Femur (tissue), 1 donor: ENCODE measurements around the gene OSBPL10.
A peak's percentile ranks its signal among the peaks of the same experiment; 100 is the strongest.

Experiments
- DNase-seq: peaks from one replicate; pipeline ENCODE4 v3.0.0-alpha.2; 2017

The OSBPL10 gene

DNA sequence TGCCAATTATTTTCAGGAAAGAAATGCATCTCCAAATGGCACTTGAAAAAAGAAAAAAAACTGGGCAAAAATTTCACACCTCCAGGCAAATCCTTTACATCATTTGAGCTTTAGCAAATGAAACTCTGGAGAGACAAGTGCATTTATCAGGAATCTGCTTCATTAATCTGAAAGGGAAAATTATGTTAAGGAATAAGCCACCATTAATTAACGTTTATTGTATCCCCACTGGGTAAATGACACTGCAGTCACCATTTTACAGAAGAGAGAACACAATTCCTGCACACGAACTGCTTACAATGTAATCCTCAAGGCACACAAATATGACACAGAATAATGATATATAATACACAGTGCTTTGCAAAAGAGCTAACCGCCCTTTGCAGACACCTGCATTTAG is 217.3 kb downstream of the OSBPL10 start:
- DNase-seq, result no peak

DNA sequence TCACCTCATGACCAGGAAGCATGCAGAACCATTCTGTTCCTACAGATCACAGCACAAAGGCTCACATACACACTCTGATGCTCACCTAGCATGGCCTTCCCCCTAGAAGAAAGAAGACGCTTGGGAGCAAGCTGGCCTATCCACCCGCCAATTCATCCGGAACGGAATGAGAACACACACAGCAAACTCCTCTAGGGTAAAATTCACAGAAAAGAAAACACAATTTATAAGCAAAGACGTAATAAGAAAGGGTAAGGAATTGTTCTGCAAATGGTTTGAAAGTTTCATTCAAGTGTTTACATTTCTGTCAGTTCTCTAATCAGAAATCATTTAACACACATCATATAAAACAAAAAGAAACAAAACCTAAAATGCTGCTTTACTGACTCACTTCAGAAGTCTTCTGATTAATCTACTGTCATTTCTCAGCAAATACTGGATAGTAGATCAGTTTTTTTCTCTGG is 218.1 kb downstream of the OSBPL10 start:
- DNase-seq, result no peak

DNA sequence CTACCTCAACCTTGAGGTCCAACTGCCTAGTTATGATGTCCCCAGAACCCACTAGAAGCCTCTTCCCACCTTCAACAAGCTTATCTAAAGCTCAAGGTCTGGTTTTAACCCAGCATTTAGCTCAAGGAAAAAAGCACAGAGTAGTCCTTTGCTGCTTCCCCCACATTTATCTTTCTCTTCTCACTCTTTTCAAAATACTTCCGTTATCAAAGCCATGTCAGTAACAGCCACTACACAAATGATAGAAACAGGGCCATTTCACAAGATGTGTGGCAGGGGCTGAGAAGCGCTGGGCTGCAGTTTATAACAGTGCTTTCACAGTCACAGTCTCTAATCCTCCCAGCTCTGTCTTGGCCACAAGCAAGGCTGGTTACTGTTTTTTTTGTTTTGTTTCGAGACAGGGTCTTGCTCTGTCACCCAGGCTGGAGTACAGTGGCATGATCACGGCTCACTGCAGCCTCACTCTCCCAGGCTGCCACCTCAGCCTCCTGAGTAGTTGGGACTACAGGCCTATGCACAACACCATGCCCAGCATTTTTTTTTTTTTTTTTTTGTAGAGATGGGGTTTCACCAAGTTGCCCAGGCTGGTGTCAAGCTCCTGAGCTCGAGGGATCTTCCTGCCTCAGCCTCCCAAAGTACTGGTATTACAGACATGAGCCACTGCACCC is 218.8 kb downstream of the OSBPL10 start:
- DNase-seq, result no peak

DNA sequence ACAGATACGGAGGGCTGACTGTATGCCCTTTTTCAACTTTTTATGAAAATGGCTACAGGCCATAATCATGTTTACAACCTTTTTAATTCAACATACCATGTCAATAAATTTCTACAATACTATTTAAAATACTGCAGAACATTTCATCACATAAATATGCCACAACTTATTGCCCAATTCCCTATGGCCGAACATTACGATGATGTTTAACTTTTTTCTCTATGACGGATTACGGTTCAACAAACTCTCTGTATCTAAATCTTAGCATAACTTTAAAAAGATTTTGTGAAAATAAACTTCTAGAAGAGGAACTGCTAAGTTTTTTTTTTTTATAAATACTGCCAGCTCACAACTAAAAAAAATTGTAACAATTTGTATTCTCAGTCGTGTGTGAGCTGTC is 220.4 kb downstream of the OSBPL10 start:
- no peak for DNase-seq

DNA sequence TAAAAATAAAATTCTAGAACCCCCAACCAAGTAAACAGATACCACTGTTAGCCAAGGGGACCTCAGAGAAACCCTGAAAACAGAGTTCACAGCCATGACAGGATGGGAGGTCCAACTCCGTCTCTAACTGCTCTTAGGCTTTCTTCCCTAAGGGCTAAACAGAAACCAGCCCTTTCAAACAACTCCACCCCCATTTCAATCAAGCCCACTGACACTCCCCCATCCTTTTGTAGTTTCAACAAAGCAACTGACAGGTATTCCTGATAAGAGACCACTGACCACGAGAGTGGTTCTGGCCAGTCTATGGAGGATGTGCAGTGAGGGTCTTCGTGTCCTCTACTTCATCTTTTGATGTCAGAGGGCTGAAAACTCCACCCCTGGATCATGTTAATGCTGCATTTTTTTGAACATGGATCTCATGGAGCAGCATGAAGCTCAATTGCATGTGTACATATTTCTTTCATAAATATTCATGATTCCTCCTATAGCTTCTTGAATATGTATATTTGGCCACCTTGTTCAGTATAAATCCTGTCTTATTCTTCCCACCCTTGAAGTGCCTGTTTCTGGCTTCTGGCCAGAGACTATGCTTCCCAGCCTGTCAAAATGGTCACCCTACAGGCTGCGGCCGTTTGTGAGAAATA is 222.6 kb downstream of the OSBPL10 start:
- DNase-seq, result no peak

DNA sequence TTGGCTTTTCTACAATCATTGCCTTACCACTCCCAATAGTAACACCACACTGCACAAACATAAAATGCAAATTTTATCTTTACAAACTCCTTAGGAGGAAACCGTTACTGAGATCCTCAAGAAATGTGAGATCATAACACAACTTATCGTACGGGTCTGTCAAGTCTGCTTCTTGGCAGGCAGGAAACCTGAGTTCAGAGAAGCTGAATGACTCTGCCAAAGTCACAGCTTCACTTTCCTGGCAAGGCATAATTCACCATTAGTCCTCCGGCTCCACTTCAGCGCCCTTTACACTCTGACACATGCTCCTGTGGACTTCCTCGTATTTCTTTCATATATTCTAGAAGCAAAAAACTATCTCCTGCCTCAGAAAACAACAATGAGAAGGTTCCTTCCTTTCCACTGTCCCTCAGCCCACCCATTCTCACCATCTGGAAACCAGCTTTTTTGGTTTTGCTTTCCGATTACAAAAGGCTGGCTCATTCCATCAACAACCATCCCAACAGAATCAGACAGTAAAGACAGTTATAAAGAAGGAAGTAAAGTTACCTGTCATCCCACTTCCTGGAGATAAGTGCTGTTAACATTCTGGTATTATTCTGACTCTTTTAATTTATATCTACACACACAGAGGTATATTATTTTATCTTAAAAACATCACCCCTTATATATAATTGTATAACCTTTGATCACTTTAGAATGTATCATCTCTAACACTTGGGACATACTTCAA is 225.0 kb downstream of the OSBPL10 start:
- DNase-seq, result no peak

DNA sequence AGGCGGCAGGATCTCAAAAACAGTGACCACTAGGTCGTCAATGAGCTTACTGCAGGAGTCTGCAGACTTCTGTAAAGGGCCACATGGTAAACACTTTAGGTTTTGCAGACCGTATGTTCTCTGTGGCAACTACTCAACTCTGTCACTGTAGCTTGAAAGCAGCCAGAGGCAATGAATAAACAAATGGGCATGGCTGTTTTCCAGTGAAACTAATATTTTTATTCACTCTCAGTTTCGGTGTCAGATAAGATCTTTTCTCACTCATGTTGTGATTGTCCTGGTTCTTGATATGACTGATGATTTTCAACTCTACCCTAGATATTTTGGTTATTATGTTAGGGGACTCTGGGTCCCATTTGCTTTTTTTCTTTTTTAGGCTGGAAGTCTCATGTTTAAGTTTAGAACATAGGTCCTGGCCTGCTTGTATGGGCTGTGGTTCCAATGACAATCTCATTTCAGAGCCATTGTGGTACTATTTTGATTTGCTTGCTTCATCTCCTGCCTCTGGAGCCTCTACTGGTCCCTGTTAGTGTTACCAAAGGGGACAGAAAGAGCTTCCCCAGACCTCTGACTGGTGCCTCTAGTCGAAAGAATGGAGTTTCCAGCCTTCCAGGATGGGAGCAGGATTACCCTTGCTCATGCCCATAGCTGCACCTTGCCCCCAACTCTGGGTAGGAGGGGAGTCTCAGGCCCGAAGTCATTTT is 226.3 kb downstream of the OSBPL10 start:
- DNase-seq, result no peak

DNA sequence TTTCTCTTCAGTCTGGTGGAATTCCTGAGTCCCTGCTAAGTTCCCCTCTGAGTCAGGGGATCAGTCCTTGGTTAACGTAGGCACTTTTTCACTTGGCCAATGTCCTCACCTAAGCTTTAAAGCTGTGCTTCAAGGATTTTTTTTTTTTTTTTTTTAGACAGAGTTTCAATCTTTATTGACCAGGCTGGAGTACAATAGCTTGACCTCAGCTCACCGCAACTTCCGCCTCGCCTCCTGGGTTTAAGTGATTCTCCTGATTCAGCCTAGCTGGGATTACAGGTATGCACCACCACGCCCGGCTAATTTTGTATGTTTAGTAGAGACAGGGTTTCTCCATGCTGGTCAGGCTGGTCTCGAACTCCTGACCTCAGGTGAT is 228.0 kb downstream of the OSBPL10 start:
- DNase-seq, result no peak

DNA sequence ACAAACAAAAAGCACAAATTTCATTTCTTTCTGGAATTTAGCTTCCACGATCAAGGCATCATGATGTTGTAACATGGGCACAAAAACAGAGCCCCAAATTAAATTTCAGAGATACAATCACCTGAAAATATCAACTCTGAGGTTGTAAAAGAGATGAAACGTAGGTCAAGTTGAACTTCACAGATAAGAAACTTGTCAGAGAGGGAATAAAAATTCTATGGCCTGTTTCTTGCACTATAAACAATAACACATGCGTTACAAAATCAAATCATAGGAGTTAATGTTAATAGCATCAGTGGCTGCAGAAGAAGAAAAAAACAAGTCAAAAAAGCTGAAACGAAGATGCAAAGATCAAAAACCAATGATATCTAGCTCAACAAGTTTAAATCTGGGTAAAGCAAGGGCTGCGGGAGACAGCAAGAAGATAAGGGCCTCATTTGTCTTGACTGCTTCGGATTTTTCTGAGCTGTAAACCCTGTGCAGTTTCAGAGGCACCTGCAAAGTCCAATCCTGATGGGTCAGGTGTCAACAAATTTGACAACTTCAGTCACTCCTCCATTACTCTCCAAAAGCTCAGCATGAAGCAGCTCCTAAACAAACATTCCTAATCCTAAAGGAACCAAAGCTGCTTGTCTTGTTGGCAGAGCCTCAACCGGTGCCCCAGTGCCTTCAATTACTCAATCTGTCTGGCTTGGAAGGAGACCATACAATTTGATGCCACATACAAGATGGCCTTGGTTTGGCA is 228.6 kb downstream of the OSBPL10 start:
- no peak for DNase-seq

DNA sequence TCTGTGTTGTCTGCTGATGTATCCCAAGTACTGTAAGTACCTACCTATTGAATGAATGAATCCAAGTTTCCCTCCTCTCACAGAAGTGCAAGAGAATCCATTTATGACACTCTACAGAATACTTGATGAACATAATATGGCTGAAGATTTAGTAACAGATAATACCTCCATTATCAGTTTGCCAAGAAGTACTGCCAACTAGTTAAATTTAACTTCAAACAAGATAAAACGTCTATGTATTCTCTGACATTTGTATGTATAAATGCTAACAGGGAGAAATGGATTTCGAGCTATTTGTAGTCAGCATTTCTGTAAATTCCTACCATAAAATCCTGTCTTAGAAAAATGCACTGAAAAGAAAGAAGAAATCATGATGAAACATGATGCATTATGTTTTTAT is 230.7 kb downstream of the OSBPL10 start:
- DNase-seq, result no peak

DNA sequence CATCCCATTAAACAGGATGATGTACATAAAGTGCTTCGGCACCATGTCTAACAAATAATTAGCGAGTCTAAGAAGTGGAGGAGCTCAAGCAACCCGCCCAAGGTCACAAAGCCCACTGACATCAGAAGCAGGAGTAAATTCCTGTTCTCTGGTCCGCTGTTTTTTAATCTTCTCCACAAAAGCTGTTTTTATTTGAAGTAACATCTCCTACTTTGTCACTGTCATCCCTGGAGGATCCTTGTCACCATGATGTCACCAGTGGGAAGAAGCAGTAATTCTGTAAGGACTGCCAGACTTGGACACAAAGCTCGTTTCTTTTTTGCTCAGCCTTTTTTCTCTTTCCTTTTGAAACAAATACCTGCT is 232.1 kb downstream of the OSBPL10 start:
- DNase-seq, result no peak

DNA sequence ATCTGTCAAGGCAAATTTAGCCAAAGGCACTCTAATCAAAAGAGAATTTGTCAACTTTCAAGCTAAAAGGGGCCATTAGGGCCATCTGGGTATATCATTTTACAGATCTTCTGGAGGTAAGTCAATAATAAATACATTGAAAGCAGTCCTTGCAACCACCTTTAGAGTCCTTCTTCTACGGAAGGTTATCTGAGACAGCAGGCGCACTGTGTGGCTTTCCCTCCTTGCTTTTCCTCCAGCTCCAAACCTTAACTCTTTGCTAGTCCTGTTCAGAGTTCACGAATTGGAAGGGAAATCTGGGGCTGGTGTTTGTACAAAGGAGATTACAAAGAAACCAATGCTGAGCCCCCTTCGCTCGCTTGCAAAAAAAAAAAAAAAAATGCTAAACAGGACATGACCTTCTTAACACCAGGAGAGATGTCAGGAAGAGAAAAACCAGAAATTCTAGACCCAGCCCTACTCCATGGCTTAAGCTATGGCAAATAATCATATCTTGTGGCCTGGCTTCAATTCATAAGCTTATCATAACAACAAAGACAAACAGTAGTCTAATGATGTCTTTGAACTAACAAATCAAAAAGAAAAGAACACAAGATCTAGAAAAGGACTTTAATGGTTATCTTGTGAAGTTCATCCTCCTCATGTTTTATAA is 232.7 kb downstream of the OSBPL10 start:
- no peak for DNase-seq

DNA sequence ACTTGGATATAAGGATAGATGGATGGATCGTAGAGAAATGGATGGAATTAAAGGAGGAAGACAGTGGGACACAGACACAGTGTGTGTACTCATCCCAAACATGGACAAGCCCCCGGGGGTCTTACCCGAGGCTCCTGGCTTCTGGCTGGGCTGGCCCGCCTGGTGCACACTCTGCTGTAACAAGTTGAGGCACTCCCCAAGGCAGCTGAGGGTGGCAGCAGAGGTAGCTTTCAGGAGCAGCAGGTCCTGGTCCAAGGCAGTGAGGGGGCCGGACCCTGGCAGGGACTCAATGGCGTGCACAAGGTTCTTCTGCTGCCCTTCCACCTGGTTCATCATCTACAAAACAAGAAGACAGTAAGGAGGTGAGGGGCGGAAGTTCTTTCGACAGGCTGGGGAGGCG is 233.3 kb downstream of the OSBPL10 start:
- no peak for DNase-seq

DNA sequence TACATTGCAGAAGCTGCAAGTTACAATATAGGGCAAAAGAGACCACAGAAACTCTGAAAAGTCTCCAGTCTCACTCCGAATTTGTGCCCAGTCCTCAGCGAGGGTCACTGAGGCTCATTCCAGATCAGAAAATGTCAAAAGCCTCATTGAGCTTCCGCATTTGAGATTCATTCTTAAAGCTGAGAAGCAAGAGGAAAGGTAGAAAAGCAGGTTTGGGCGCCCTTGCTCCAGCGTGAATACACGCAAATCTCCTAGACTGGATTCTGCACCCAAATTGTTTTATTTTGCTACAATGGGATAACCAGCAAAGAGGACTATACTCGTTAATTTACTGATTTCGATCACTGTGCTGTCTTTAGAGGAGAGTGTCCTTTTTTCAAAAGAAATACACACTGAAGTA is 236.1 kb downstream of the OSBPL10 start:
- no peak for DNase-seq

DNA sequence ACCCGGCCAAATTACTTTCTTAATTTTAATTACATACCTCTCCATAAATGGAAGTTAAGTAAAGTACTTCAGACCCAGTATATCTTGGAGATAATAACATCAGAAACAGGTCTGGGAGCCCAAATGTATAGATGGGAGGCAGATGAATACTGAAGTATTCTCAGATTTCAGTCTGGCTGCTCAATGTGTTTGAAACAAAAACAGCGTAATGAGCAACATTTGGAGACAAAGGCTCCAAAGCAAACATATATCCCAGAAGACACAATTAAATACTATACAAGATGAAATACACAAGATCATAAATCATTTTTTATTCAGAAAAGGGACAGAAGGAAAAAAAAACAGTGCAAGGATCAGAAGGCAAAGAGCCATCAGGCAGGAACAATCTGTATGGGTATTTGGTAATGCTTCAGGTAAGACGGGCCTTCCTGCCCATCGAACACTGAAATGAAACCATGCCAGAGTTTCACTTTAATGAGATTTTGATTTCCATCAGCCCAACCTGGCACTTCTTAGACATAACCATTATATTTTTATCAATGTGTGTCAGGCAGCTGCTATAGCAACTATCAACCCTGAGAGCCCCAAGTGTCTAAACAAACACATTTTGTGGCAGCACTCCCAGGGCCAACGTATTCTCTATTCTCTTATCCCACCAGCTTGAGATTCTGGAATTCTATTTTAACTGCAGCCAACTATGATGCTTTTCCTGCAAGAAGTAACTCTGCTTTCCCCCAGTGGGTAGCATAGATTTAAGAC is 237.6 kb downstream of the OSBPL10 start:
- no peak for DNase-seq

DNA sequence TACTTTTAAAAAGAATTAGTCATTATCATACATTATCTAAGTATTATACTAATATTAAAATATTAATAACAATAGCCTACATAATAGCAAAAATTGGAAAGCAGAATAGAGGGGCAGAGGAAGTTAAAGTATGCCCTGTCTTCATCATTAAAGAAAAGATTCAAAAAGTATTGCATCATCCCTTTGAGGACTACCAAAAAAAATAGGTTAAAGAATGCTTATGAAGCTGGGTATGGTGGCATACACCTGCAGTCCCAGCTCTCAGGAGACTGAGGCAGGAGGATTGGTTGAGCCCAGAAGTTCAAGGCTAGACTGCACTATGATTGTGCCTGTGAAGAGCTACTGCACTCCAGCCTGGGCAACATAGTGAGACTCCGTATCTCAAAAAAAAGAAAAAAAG is 240.7 kb downstream of the OSBPL10 start:
- no peak for DNase-seq

DNA sequence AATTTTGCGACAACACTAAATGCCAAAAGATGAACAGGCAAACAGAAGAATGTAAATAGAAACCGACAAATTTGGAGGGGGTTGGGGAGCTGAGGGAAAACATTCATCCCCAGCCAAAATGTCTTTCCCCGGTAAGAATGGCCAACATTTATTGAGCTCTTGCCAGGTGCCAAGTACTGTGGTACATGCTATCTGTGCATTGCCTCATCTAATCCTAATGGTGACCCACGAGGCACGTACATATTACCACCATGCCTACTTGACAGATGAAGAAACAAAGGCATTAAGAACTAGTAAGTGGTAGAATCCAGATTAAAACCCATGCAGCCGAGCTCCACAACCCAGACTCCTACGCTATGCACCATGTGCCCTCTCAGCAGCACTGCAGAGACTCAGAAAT is 242.7 kb downstream of the OSBPL10 start:
- DNase-seq, result no peak

DNA sequence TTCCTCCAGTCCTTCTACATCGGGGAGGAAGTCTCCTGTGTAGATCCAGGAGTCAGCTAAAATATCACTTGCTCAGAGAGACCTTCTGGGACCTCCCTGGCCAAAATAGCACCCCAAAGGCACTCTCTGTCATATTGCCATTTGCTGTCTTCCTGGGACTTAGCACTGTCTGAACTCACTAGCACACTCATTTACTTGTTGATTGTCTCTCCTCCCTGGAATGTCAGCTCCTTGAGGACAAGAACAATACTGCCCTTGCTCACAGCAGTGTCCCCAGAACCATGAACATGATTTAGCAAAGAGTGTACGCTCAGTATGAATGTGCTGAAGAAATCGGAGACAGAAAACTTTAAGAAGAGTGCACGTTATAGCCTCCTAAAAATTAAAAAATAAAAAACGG is 245.4 kb downstream of the OSBPL10 start:
- DNase-seq, result no peak

DNA sequence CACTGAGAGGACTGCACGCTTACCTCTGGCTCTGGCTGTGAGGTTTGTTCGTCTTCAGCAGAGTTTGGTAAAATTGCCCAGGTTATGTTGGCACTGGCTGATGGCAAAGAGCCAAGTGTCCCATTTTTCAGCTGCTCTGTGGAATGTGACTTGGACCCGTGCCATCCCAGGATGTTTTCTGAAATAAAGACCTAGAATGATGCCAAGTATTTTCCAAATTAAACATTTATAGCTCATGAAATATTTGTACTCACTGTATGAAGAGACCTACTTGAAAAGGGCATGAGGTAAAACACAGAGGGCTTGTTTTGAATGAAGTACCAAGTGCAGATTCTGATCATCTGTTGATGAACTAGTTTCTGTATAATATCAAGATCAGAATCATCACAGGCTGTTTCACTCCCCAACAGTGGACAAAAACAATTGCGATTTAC is 247.8 kb downstream of the OSBPL10 start:
- DNase-seq, result peak; percentile 31

DNA sequence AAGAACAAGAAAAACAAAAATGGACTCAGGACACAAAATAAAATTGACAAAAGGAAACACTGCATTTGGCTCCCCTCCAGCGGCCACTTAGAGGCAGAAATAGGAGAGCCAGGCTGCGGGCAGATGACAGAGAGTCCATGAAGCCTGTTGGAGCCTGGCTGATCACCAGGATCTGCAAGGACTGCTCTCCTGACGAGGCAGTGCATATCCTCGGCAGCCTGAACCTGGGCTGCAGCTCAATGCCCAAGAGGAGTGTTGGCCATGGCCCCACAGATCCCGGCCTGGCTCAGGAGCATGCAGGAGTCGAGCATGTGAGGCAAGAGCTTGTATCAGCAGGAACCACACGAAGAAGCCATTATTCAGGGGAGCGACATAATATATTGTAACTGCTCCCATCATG is 248.5 kb downstream of the OSBPL10 start:
- DNase-seq, result peak; percentile 32

DNA sequence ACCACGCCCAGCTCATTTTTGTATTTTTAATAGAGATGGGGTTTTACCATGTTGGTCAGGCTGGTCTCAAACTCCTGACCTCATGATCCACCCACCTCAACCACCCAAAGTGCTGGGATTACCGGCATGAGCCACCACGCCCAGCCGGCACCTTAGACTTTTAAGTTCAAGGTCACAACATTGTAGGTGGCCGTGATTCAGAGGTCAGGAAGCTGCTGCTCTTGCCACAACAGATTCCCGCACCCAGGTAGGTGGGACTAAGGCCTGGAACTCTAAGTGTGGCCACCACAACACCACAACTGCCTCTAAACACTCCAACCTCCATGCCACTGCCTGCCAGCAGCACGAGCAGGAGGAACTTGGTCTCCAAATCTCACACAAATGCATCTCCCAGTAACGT is 251.5 kb downstream of the OSBPL10 start:
- no peak for DNase-seq

DNA sequence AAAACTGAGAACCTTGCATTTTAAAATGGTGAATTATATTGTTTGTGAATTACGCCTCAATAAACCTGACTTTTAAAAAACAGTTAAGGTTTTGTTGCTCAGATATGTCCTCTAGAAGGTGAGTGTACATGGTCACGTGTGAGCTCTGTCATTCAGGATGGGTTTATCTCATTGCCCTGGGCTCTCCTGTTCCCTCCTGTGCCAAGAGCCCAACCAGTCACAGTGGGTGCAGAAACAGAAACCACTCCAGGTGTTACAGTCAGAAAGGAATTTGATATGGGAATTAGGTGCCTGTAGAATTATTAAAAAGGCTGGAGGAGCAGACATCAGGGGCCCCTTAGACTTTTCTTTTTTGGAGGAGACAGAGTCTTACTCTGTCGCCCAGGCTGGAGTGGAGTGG is 252.0 kb downstream of the OSBPL10 start:
- DNase-seq, result no peak
